Left kidney (tissue), 2 donors: ENCODE data around the gene SYNGR3. TPM values are rescaled to one million over a fixed set of nuclear protein-coding genes. Genes with fewer than 3 reads are reported as not detected.
A peak's percentile ranks its signal among the peaks of the same experiment; 100 is the strongest.
"Not testable (repeated sequence)": the region's sequence is repeated elsewhere in the genome, so short reads cannot be mapped to it uniquely, and the experiment has no call there.

Source experiments
- DNase-seq: peaks from one replicate; pipeline ENCODE4 v3.0.0-alpha.2; 2013
- polyA plus RNA-seq: library from polyadenylated mRNA; unstranded; fragments of 120-200 nt; gene quantifications from one replicate; pipeline ENCODE4 v1.2.1, GENCODE V29; 2013; ENCODE audit not compliant: insufficient read length

The SYNGR3 gene
- polyA plus RNA-seq, 1 donor: 1.5 TPM

DNA sequence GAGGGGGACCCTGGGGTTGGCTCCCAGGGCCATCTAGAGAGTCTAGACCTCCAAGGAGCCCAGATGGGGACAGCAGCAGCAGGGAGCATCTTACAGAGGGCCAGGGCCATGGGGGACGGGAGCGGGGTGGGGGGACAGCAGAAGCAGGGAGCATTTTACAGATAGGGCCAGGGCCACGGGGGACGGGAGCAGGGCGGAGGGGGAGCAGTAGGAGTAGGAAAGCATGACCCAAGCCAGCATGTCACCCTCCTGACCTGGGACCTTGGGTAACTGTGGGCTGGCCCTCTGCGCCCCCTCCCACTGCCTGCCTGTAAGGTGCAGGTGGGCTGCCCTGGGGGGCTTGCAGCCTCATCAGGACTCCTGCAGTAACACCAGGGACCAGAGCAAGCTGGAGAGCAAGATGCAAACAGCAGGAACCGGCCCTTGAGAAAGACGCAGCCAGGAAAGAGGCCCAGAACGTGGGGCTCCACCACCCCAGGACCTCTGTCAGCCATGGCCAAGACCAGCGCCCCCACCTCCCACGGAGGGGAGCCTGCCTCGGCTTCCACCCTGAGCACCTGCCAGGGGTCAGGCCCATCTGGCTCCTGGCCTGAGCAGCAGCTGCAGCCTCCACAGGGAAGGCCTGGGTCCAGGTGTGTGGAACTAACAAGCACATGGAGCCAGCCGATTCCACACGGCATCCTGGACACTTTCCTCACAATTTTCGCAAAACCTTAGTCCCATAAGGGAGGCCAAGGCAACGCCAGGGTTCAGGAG, 17.5 kb downstream of the SYNGR3 start:
- no peak for DNase-seq

DNA sequence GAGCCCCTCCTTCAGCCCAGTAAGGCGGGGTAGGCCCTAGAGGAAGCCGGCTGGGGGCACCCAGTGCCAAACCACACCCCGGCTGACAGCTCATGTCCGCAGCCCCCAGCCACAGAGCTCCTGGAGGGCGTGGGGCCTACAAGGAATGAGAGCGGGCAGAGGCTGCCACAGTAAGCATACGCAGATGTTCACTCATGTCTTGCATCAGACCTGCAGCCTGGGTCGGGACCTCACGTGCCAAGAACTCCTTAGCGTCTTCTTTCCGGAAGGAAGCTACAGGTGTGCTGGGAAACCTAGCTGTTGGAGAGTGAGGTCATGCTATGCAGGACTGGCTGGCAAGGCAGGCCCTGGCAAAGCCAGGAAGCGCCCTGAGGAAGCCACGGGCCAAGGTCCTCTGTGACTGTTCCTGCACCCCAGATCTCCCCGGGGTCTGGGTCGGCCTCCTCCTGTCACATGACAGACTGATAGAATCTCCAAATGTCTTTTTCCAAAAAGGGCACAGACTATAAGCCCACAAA, 18.3 kb downstream of the SYNGR3 start:
- DNase-seq: no peak

DNA sequence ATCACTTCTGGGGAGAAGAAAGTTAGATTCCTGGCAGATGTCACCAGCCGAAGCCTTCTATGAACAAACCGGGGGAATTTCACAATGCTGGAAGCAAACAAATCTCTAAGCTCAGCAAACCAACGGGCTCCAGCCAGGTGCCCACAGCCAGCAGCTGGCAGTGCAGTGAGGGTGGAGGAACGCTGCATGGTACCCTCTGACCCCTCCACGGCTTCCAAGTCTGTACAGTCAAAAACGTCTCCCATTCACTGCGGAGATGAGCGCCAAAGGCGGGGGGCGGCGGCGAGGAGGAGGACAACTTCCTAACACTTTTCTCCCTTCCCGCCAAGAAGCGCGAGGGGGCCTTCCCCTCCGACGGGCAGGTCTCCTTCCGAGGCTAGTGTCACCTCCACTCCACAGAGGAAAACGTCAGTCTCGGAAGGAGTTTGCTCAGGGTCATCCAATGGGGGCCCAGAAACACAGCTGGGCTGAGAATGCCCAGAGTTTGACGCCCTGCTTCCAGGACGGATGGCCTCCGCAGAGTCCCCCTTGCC, 18.9 kb downstream of the SYNGR3 start:
- DNase-seq: no peak

DNA sequence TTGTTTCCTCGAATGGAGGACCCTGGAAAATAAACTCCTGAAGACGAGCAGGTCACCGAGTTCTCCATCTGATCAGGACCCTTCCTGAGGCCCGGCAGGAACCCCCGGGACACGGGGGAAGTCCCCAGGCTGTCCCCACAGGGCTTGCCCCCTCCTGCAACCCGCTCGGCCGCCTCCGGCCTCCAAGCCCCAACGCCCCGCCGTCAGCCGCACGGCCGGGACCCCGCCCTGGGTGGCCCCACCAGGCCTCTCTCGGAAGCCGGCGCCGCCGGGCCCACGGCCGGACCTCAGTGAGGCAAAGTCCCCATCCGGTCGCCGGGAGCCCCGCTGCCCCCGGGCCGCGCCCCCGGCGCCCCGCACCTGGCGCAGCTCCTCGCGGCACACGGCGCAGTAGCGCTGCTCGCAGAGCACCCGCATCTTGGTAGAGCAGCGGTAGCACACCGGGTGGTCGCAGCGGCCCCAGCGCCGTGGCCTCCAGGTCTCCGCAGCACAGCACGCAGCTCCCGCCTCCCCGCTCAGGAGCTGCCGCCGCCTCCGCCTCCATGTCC, 19.5 kb downstream of the SYNGR3 start:
- no peak for DNase-seq

DNA sequence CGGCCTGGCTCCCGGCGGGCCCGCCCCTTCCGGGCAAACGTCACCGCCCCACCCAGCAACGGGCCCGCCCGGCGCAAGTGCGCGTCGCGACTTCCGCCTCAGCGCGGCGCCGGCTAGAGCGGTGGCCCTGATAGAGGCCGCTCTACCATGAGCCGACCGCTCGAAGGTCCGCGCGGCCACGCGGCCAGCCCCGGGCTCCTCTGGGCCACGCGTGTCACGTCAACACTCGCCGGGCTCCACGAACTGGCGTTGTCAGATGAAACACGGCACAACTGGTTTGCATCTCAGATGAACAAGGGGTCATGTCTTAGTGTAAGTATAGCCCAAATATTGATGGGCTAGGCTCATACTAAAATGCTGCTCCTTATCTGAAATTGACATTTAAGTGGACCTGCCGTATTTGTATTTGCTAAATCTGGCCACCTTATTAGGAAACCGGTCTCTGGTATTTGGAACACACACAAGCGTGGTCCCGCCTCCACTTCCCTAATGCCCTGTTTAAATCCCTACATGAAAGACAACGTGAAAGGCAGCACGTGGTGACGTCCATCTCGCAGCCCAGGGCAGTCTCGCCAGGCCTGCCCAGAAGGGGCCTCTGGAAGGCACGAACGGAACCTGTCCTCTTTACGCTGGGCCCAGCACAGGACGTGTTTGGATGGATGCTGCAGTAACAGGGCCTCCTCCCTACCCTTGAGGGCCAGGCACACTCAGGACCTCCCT, 20.2 kb downstream of the SYNGR3 start, which contains the start of gene ZNF598:
Gene ZNF598 (minus strand): TSS at position 31 of the 720 bp plus-strand sequence.
- peak; percentile 85 for DNase-seq

DNA sequence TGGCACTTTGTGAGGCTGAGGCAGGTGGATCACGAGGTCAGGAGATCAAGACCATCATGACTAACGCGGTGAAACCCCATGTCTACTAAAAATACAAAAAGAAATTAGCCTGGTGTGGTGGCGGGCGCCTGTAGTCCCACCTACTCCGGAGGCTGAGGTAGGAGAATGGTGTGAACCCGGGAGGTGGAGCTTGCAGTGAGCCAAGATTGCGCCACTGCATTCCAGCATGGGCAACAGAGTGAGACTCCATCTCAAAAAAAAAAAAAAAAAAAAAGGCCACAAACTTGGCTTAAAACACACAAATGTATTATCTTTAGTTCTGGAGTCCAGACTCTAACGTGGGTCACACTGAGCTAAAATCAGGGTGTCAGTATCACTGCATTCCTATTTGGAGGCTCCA, 22.0 kb downstream of the SYNGR3 start:
- DNase-seq: not testable (repeated sequence)

DNA sequence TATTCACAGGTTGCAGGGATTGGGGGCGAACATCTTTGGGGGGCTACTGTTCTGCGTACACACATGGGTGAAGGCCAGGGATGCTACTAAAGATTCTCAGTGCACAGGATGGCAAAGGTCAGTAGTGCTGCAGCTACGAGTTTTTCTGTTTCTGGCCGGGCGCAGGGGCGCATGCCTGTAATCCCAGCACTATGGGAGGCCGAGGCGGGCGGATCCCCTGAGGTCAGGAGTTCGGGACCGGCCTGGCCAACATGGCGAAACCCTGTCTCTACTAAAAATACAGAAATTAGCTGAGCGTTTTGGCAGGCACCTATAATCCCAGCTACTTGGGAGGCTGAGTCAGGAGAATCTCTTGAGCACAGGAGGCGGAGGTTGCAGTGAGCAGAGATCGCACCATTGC, 23.8 kb downstream of the SYNGR3 start:
- DNase-seq: no peak

DNA sequence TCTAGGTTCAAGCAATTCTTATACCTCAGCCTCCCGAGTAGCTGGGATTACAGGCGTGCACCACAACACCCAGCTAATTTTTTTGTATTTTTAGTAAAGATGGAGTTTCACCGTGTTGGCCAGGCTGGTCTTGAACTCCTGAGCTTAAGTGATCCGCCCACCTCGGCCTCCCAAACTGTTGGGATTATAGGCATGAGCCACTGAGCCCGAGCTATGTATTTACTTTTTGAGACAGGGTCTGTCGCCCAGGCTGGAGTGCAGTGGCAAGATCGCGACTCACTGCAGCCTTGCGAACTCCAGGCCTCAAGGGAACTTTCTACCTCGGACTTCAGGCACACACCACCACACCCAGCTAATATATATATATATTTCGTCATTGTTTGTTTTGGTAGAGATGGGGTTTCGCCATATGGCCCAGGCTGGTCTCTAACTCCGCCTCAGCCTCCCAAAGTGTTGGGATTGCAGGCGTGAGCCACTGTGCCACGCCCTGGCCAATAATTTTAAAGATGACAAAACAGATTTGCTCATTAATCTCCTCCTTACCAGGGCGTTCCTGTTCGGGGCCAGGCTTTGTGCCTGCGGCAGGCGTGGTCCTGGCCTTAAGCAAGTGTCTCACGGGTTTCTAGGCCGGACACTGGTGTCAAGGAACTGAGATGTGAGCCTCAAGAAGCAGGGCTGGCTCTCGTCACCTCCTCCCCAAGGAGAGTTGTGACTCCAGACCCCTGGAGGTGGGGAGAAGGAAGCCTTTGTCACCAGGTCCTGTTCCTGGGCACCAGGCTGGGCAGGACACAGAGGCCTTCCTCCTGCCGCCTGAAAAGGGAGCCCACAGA, 25.6 kb downstream of the SYNGR3 start:
- DNase-seq: no peak

DNA sequence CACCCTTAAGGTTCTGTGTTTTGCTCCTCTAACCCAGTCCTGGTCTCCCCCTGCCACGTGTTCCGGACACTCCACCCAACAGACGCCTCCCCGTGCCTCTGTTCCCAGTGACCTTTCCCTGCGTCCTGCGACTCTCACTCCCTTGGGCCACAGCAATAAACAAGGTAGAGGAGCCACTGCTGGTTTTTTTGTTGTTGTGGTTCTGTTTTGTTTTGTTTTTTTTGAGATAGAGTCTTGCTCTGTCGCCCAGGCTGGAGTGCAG, 26.1 kb downstream of the SYNGR3 start:
- DNase-seq: no peak

DNA sequence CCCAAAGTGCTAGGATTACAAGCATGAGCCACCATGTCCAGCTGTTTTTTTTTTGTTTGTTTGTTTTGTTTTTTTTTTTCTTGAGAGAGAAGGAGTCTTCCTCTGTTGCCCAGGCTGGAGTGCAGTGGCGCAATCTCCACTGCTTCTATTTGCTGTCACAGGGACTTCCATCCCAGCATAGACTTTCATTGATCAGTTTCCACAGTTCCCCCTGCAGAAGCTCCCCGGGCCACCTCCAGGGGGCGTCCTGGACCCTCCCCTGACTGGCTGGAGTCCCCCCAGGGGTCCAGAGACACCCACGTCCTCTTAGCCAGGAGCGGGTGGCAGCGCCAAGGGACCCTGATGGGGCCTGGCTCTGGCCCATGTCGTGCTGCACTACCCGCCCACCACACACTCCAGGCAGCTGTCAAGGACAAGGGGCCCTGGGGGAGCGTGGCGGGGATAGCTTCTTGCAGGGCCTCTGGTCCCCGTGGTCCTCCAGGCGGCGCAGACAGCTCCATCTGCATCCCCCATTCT, 26.7 kb downstream of the SYNGR3 start:
- DNase-seq: no peak

DNA sequence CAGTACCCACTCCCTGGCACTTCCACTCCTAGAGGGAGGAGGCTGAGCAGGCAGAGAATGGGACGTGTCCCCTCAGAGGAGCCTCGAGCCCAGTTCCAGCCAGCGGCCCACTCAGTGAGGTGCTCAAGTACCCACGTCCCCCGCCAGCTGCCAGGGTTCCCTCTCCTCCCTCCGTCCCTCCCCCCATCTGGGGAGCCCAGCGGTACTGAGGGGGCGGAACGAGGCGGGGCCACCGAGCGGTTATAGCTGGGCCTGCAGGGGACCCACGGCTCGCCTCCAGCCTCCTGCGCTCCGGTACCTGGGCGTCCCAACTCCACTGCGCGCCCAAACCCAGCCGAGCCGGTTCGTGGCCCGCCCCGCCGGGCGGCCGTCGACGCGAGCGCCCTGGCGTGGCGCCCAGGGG, 29.7 kb downstream of the SYNGR3 start, which contains the start of gene NPW:
Gene NPW (plus strand): TSS at position 268 of the 403 bp plus-strand sequence.
- no peak for DNase-seq

DNA sequence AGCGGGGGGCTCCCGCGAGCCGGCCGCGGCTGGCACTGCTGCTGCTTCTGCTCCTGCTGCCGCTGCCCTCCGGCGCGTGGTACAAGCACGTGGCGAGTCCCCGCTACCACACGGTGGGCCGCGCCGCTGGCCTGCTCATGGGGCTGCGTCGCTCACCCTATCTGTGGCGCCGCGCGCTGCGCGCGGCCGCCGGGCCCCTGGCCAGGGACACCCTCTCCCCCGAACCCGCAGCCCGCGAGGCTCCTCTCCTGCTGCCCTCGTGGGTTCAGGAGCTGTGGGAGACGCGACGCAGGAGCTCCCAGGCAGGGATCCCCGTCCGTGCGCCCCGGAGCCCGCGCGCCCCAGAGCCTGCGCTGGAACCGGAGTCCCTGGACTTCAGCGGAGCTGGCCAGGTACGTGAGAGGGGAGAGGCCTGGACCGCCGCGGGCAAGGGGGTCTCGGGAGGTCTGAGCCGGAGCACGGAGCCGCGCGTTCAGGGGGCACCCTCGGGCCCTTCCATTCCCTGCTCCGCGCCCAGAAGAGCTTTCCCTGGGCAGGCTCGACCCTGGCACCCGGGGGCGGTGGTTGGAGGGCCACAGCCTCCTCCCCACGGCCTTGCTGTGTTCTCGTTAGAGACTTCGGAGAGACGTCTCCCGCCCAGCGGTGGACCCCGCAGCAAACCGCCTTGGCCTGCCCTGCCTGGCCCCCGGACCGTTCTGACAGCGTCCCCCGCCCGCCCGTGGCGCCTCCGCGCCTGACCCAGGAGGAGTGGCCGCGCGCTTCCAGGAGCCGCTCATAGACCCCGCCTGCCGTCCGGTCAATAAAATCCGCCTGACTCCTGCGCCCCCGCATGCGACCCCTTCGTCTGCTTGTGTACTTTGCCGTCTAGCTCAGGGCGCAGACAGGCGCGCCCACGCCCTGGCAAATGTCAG, 30.4 kb downstream of the SYNGR3 start:
- peak; percentile 53 for DNase-seq

DNA sequence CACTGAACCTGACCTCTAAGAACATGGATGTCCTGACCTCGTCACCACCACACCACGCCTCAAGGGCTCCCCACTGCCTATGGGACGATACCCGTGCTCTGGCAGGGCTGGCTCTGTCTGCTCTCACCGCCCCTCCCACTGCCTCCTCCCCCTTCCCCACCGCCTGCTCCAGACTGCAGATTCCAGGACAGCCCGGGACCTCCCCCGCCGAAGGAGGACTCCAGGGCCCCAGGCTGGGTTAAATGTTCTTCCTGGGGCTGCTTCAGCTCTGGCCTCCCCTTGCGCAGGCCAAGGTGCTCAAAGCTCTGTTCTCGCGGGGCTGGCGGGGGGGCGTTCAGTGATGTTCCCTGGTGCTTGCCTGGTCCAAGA, 32.9 kb downstream of the SYNGR3 start:
- peak; percentile 53 for DNase-seq

DNA sequence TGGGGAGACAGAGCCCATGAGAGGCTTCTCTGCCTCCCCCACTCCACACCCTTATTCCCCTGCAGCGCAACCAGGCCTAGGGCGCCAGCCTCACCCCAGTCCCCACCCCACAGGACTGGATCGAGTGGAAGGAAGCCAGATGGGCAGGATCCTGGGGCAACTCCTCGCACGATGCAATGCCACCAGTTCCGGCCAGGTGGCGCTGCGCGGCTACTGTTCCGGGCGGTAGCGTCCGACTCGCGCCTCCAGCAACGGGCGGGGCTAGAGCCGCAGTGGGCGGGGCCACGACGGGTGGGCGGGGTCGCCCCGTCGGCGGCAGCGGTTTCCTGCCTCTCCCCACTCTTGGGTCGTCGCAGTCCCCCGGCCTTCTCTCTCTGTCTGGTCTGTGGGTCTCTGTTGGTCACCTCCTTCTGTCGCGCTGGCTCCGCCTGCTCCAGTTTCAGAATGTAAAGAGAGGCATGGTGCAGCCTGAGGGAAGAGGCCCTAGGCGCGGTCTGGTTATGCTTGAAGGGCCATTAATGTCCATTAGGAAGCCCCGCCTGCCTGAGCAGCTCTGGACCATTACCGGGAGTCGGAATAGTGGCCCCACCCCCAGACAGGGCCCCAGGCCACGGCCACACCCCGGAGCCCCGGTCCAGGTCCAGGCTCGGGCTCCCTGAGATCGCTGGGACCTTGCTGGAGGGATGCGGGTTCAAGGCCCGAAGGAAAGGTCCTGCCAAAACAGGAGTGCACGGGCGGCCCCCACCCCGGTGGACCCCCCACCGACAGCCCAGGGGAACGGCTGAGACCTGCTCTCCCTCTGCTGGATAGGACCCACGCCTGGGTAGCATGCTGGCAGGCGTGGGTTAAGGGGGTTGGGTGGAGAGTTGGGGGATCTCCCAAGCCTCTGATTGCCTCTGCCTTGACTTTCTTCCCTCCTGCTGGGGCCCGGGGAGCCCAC, 33.6 kb downstream of the SYNGR3 start:
- peak; percentile 86 for DNase-seq

DNA sequence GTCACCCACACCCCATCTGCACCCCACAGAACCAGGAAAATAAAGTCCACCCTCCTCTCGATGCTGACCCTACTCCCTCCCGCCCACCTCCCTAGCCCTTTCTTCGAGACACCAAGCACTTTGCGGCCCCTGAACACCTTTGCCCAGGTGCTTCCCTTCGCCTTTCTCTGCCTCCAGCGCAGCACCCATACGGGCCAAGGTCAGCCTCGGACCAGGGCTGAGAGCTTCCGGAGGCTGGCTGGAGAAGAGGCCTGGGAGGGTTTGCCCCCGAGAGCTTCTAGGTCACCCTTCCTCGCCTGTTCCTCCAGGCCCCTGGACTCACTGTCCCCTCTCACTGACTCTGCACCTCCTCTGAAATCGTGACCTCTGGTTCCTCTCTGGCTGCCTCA, 34.3 kb downstream of the SYNGR3 start:
- no peak for DNase-seq

DNA sequence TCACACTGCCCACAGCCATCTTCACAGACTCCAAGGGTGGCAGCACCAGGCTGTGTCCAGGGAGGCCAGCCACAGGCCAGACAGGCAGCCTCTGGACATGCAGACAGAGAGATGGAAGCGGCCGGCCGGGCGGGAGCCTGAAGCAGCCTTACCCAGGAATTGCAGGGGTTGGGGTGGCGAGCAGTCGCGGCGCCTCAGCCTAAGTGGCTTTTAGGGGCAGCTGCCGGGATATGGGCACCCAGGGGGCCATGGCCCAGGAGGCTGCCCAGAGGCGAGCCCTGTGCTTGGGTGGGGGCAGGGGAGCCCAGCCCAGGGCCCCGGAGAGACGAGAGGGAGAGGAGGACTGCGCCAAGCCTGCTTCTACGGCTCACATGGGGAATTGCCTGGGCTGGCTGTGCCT, 35.5 kb downstream of the SYNGR3 start:
- no peak for DNase-seq

DNA sequence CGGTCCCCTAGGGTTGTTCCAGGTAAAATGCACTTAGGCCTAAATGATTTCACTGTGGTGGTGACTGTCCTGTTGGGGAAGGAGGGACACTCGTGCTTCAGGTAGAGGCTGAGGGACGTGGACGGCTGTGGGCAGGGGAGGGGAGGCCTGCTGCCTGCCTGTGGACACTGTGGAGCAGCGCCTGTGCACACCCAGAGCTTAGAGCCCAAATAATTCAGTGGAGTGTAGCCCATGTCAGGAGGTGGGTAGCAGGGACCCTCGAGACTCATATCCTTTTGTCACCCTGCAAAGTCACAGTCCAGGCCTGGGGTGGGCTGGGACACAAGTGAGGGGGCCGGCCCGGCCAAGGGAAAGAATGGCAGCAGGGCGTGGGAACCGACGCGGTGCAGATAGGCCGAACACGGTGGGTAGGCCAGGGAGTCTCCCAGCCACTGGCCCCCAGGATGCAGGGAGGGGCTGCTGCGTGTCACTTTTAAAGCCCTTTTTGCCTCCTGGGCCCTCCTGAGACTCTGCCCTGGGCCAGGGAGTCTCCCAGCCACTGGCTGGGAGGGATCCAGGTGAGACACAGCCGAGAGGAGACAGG, 36.2 kb downstream of the SYNGR3 start:
- DNase-seq: no peak

DNA sequence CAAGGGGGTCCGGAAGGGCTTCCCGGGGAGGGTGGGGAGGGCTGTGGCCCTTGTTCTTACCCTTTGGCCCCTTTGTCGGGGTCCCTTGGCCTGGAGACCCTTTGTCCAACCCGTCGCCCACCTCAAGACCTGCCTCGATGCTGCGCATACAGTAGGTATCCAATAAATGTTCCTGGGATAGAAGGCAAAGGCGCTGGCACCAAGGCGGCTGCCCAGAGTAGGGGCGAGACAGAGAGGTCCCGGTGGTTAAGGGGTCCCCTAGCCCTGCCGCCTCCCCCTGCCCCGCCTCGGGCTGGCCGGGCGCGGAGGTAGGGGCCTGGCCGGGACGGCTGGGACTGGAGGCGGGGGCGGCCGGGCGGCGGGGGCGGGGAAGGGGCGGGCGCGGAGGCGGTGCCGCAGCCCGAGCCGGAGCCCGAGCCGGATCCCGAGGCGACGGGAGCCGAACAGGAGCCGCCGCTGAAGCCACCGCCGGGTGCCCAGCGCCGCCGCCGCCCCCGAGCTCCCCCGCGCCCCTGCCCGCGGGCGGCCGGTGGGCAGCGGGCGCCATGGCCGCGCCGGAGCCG, 36.8 kb downstream of the SYNGR3 start, which contains the start of gene NHERF2:
Gene NHERF2 (plus strand): TSS at position 442 of the 563 bp plus-strand sequence. CDS start 104 bp downstream, at position 546.
- DNase-seq: no peak
